DOHH2 (cell line): ENCODE data around the gene COP1.

Experiments
- CTCF ChIP-seq: fragments of 200-600 bp; sonication (generic); IDR thresholded peaks from one replicate; pipeline ENCODE4 v1.5.1; 2014; ENCODE audit warnings: antibody characterized with exemption, mild to moderate bottlenecking, low read depth, low read length; ENCODE audit not compliant: poor library complexity, severe bottlenecking
- EZH2phosphoT487 ChIP-seq: fragments of 200-600 bp; sonication (generic); IDR thresholded peaks from 2 replicates; pipeline ENCODE4 v1.6.1; 2017; ENCODE audit warnings: borderline replicate concordance, mild to moderate bottlenecking, antibody characterized with exemption, low read length, moderate library complexity, mixed read lengths

- TF ChIP-seq CTCF, result no peak
- no peak for TF ChIP-seq EZH2phosphoT487
These were observed 104.2 kb downstream of the COP1 start for GRCh38 chr1:176102768-176103350.
